GM12865 (cell line): ENCODE data around the gene PDGFC.
"Not testable (repeated sequence)": the region's sequence is repeated elsewhere in the genome, so short reads cannot be mapped to it uniquely, and the experiment has no call there.

Experiments used
- DNase-seq: peaks from one replicate; pipeline ENCODE4 v3.0.0; 2010; ENCODE audit warnings: low read depth
- H3K4me3 ChIP-seq: 2 replicates; pipeline ENCODE4 v1.5.1; 2011; ENCODE audit warnings: mild to moderate bottlenecking, low read depth, low read length, control low read depth
- CTCF ChIP-seq: IDR thresholded peaks from 2 replicates; pipeline ENCODE4 v1.5.1; 2011; ENCODE audit warnings: low read length, control low read depth, low read depth, inconsistent platforms; ENCODE audit not compliant: insufficient read depth; ENCODE audit errors: missing control alignments

Gene PDGFC

GRCh38 chr4:156870131-156870530 lies 101.5 kb downstream of the PDGFC start:
- H3K4me3 ChIP-seq, result no peak overlapping the region
- no peak for DNase-seq
- no peak for TF ChIP-seq CTCF

GRCh38 chr4:156866088-156866487 lies 105.5 kb downstream of the PDGFC start:
- DNase-seq, H3K4me3 ChIP-seq: not testable (repeated sequence)

- TF ChIP-seq CTCF, result no peak
- no peak overlapping the region for H3K4me3 ChIP-seq
- DNase-seq, result no peak
Observed at GRCh38 chr4:156865451-156865850, 106.1 kb downstream of the PDGFC start.

- no peak for TF ChIP-seq CTCF
- DNase-seq, result no peak
- no peak overlapping the region for H3K4me3 ChIP-seq
Observed at GRCh38 chr4:156858071-156858470, 113.5 kb downstream of the PDGFC start.

- H3K4me3 ChIP-seq, result no peak overlapping the region
- DNase-seq, result no peak
- no peak for TF ChIP-seq CTCF
Observed at GRCh38 chr4:156838761-156839160, 132.8 kb downstream of the PDGFC start.

GRCh38 chr4:156837625-156838345 lies 133.8 kb downstream of the PDGFC start:
- no peak for TF ChIP-seq CTCF
- H3K4me3 ChIP-seq, result no peak overlapping the region
- no peak for DNase-seq

- no peak for TF ChIP-seq CTCF
- no peak for DNase-seq
- no peak overlapping the region for H3K4me3 ChIP-seq
Observed at GRCh38 chr4:156832886-156833285, 138.7 kb downstream of the PDGFC start.
